Endothelial cell of hepatic sinusoid (primary cell): ENCODE measurements around the gene TMEM44.
"Not testable (repeated sequence)": the region's sequence is repeated elsewhere in the genome, so short reads cannot be mapped to it uniquely, and the experiment has no call there.

Experiments
- in situ Hi-C: cut with HindIII; loops from 2 replicates; pipeline ENCODE4 v1.10.0; 2017; ENCODE audit warnings: low sequenced_read_pairs

Gene TMEM44

DNA sequence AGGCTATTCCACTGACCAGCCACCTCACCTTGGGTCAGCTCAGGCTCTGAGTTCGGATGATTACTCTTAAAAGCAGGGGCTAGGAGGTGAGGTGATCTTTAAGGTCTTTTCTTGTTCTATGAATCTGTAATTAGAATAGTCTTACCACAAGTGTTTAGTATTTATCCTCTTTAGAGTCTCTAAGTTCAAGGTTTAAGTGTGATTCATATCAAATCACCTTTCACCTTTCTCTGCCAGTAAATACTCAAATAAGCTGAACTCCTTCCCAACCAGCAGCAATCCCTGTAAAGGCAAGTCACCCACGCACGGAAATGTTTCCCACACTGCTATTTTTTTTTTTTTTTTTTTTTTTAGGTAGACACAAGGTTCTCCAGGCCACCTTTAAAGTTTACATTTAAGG, 14.5 kb upstream of the TMEM44 start:
- in situ Hi-C loops = no loop called here

DNA sequence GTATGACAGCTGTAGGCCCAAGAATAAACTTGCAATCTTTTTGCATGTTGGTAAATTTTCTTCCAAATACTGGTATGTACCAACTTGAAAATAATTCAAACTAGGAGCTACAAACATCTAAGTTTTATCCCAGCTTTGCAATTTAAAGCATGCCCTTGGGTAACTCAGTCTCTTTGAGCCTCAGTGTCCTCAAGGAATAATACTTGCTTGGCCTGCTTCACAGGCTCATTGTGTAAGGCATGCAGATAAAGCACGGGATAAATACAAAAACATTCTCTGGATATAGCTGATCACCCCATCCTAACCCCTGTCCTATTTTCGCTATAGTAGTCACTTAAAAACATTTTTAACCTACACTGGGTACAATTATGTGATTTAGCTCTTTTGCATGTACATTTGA, 9.6 kb upstream of the TMEM44 start:
- in situ Hi-C loops = no loop called here

DNA sequence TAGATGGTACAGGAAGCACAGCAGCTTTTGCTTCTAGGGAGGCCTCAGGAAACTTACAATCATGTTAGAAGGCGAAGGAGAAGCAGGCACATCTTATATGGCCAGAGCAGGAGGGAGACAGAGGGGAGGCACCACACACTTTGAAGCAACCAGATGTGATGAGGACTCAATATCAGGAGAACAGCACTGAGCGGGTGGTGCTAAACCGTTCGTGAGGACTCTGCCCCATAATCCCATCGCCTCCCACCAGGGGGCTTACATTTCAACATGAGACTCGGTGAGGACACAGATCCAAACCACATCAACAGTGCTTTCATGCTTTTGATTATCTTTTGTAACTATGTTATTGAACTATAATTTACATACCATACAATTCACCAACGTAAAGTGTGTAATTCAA, 7.6 kb upstream of the TMEM44 start:
- in situ Hi-C loops = no loop called here

DNA sequence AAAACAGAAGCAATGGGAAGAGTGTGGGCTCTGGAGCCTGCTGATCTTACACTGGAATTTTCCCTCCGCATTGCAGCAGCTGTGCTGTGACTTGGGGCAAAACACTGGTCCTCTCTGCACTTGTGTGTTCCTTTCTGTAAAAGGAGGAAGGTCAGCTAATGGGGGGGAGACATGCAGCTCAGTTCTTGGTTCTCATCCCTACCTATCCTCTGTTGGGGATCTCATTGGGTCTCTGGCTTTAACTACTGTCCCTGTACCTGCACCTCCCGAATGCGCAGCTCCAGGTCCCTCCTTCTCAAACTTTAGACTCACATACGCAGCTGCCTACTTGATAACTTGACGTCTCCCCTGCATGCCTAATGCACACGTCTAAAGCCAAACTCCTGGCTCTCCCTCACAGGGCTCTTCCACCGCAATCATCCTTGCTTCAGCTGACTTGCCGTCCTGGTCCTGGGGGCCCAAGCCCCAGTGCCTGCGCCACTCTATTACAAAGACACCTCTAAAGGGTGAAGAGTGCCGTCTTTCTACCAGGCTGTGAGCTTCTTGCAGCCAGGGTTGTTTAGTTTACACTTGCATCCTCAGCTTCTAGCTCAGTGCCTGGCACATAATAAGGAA, 5.9 kb upstream of the TMEM44 start:
- in situ Hi-C loops = no loop called here

DNA sequence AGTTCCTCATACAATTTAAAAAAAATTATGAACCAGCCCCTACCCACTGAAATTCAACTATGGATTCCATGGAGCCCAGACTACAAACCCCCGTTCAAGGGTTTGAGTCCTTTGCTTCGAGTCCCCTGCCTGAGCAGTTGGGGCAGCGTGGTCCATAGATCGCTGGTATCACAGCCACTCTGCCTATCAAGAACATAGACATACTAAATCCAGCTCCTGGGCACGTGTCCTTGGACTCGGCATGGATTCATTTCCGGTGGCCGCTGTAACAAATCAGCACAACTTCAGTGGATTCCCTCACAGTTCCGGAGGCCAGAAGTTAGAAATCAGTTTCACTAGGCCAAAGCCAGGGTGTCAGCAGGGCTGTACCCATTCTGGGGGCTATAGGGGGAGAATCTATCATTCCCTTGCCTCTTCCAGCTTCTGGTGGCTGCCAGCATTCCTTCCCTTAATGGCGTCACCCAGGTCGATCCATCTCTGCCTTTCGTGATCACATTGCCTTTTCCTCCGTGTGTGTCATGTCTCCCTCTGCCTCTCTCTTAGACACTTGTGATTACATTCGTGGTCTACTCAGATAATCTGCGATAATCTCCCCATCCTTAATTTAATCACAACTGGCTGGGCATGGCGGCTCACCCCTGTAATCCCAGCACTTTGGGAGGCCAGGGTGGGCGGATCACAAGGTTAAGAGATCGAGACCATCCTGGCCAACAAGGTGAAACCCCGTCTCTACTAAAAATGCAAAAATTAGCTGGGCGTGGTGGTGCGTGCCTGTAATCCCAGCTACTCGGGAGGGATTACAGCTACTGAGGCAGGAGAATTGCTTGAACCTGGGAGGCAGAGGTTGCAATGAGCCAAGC, 4.6 kb upstream of the TMEM44 start:
- in situ Hi-C loops = no loop called here

DNA sequence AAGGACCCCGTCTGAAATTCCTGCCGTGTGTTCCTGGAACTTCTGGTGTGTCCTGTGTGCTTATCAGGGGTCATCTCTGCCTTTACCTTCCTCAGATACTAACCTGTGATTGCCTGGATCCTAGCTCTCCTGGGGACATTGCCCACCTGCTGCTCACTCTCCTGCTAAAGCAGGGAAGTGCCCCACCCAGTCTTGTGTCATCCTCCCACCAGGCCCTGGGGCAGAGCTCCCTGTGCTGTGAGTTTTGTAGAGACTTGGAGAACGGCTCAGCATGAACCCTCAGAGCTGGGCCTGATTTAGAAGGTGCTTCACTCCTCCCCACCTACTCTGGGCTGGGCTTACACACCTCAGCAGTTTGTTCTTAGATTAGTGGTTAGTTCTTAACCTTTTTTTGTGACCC, 3.8 kb upstream of the TMEM44 start:
- in situ Hi-C loops = no loop called here

DNA sequence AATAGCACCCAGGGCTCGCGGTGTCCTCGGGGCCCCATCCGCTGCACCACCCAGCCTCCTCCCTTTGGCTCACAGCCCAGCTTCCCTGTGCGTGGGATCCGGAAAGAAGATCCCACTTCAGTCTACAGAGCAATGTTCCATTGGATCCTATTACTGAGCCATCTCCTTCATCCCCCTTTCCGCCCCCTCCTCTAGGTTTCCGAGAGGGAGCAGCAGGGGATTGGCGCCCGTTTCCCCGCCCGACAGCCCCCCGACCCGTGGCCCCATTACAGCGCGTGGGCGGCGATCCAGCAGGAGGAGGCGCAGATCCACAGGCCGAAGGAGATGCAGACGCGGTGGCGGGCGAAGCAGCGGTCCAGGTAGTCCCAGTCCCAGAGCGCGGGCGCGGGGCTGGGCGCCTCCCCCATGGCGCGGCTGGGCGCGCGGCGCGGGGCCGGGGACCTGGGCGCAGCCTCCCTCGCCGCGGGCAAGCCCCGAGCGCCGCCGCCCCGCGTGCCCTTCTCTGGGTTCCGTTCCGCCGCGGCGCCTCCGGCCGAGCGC, 340 bp downstream of the TMEM44 start:
- in situ Hi-C loops = no loop called here

DNA sequence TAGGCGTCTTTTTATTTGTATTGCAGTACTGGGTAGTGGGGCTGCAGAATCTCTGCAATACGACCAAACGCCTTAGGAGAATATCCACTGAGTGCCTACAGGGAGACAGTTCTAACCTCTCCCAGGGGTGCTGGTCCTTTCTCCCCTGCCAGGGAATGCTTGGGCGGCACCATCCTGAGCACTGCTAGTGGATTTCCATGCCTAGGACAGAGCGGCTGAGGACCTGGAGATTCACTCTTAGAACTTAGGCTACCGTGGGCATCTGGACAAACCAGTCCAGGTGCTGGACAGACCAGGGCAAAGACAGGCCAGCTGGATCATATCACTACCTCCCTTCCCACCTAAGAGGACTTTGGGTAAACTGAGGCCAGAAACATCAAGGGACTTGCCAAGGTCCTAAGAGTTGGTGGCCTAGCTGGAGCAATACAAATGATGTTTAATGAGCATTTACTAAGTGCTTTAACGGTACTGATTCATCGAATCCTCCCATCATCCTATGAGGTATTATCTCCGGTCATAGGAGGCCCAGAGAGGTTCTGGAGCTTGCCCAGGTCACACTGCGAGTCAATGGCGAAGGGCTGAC, 902 bp downstream of the TMEM44 start:
- in situ Hi-C loops = no loop called here

DNA sequence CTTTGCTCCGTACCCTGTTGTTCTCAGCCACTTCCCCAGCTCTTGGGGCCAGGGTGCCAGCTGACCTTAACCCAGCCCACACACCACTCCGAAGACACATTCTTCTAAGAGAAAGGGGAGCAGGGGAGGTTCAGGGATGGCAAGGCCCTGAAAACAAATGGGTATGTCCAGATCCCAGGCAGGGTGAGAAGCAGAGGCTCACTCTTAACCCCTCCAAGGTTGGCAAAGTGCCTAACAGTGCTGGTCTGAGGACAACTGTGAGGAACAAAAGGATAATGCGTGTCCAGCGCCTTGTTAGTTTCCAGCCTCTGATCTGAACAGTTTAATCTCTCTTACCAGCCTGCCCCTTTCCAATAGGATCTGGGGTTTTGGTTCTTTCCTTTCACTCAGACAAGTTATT, 1.5 kb downstream of the TMEM44 start:
- in situ Hi-C loops = no loop called here

DNA sequence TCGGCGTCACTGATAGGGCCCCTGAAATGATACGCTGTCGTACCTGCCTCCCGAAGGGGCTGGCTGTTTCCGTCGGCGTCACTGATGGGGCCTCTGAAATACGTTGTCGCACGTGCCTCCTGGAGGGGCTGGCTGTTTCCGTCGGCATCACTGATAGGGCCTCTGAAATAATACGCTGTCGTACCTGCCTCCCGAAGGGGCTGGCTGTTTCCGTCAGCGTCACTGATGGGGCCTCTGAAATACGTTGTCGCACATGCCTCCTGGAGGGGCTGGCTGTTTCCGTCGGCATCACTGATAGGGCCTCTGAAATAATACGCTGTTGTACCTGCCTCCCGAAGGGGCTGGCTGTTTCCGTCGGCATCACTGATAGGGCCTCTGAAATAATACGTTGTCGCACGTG, 2.5 kb downstream of the TMEM44 start:
- in situ Hi-C loops = not testable (repeated sequence)

DNA sequence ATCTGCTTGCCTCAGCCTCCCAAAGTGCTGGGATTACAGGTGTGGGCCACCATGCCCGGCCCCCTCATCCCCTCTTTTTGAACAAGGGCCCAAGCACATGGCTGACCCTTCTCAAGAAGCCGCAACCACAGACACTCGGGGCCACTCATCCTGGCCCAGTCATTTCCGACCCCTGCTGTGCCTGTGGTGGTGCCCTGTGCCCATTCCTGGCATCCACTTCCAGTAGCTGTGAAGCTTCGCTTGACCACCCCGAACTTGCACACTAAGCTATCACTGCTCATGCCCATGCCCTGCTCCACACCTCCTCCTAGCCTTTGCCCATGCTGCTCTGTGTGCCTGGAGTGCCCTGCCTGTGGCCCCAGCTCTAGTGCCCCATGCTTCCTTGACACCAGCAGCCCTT, 8.3 kb downstream of the TMEM44 start:
- in situ Hi-C loops = no loop called here

DNA sequence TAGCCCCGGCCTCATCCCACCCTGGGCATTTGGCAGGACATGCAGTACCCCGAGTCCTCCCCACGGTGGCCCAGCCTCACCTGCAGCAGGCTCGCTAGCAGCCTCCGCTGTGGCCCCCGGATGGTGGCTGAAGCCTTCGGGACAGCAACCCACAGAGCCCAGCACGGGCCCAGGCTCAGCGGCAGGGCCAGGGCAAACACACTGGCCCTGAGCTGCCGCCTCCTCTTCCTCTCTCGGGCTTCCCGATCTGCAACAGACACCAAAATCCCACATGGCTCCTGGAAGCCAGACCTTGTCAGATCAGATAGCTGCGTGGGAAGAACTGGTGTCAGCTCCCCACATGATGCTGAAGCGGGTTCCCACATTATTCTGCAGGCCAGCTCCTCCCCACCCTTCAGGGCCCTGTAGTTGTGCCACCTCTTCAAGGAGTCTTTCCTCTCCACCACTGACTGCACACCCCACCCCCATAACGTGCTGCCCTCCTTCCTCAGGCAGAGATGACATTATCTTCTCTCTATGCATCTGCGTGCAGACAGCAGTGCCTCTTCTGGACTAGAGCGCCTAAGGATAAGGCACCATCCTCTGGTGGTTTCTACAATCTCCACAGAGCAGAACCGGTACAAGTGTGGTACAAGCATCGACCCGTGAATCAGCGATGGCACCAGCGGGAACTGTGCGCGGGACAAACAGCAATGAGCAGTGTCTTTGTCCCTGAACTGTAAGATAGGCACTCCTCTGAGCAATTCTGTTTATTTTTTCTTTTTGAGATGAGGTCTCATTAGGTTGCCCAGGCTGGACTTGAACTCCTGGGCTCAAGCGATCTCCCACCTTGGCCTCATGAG, 9.5 kb downstream of the TMEM44 start:
- in situ Hi-C loops = no loop called here

DNA sequence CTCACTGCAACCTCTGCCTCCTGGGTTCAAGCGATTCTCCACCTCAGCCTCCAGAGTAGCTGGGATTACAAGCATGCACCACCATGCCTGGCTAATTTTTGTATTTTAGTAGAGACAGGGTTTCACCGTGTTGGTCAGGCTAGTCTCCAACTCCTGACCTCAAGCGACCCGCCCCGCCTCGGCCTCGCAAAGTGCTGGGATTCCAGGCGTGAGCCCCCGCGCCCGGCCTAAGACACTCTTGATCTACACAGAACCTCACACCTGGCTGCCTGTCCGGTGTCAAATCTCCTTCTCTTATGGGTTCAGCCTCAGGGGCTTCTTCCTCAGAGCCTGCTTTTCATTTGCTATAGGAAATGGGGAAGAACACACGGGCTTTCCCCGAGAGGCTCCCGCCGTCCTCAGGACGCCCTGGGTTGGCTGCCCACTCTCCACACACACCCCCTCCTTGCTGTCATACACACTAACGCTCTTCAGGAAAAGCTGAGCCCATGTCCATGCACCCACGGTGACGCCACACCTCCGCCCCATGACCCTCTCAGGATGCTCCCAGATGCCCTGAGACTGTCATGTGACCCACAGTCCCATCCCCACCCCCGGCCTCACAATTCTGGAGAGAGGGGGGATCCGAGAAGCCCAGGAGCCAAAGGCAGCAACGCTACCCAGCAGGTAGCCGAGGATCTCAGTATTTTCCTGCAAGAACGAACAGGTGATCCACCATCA, 10.4 kb downstream of the TMEM44 start:
- in situ Hi-C loops = no loop called here

DNA sequence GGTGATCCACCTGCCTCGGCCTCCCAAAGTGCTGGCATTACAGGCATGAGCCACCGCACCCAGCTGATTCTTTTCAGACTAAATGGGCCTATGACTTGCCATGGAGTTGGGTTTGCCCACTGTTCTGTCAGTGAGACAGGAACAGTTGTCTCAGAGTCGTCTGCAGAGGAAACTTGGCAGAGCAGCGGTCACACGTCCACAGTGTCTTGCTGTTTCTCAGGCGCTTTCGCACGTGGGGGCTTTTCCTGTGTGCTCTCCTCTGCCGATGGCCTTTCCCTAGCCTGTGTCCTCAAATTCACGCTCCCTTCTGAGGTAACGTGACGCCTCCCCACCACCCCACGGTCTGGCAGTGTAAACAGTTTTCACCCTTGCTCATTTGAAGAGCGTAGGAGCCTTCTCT, 11.3 kb downstream of the TMEM44 start:
- in situ Hi-C loops = no loop called here

DNA sequence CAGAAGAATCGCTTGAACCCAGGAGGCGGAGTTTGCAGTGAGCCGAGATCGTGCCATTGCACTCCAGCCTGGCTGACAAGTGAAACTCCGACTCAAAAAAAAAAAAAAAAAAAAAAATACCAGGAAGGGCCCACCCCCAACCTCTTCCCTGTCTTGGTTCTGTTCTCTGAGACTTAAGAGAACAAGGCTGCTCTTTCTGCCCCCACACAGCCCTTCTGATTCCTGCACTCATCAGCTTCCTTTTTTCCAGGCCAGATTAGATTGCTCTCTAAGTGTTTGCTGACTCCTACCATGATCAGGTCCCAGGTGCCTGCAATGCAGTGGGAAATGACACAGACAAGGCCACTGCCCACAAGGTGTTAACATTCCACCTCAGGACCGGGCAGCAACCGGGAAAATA, 13.0 kb downstream of the TMEM44 start:
- in situ Hi-C loops = no loop called here

DNA sequence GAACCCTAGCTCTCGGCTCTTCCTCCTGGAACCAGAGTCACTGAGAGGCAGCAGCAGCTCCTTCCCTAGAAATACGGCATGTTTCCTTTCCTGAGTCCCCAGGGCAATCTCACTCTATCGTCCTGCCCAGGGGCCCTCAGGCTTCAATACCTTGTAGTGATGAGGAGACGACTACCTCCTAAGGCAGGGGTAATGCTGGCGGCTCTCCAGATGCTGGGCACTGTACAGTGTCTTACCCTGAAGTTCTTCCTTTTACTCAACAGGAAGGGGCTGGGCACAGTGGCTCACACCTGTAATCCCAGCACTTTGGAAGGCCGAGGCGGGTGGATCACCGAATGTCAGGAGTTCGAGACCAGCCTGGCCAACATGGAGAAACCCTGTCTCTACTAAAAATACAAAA, 13.5 kb downstream of the TMEM44 start:
- in situ Hi-C loops = no loop called here

DNA sequence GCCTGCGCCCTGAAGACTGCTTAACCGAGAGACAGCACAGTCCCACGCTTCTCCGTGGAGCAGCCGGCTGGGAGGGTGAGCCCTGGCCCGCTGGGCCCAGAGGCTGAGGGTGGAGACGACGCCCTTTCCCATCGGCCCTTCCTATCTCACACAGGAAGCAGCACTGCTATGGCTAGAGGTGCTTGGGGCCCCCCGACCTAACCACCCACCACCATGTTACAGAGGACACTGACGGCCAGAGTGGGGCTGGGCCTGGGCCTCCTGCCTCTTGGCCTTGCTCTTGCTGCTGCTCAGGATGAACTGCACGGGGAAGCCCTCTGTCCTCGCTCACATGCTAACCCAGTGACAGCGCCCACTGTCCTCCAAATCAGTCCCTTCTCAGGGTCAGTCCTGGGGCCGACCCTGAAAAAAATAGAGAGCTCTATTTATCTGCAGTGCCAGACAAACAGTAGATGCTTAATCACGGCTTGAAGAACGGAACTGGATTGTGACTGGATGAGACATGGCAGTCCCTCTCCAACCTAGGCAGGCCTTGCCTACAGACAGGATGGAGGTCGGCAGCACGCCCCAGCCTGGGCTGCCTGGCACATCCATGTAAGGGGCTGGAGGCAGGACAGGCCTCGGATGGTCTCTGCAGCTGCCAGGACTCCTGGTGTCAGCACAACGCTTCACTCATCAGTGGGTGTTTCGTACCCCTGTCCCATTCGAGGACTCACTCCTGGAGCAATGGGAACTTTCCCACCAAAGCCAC, 14.2 kb downstream of the TMEM44 start:
- in situ Hi-C loops = no loop called here

DNA sequence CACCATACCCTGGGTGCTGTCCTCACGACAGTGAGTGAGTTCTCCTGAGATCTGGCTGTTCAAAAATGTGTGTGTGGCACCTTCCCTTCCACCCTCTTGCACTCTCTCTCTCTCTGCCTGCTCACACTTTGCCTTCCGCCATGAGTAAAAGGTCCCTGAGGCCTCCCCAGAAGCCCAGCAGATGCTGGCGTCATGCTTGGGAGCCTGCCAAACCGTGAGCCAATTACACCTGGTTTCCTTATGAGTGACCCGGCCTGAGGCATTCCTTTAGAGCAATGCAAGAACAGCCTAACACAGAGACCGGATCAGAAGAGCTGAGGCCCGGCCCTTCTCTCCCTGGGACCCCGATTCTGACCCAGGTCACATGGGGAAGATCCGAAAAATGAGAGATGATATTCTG, 15.4 kb downstream of the TMEM44 start:
- in situ Hi-C loops = no loop called here

DNA sequence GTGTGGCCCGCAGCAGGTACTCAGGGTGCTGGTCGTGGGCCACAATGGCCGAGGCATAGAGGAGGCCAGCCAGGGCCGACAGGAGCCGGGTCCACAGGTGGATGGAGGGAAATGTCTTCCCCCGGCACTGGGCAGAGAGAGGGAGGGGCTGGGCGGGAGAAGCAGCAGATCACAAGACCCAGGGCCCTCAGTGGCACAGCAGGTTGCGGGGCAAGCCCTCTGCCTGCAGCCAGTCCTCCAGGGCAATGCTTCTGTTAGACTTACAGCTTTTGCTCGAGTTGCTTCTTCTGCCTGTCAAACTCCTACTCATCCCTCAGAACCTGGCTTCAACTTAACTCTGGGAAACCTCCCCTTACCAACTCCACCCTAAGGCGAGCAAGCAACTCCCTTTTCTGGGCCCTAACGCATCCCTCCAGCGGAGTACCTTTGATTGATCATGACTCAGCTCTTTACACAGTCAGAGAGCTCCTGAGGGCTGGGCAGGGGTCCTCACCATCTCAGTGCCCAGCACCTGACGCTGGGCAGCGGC, 16.0 kb downstream of the TMEM44 start:
- in situ Hi-C loops = no loop called here

DNA sequence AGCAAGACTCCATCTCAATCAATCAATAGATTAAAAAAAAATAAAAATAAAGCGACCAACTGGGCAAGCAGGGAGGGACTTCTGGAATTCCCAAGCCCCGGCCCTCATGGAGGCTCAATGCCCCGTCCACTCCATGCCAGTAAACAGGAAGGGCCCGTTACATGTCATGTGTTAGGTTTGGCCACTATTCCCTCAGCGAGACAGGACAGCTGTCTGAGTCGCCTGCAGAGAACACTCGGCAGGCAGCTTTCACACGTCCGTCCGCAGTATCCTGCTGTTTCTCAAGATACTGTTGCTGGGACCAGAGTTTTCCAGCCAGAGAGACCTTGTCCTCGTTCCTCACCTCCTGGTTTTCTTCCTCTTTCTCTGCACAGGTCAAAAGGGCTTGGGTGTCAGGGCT, 18.0 kb downstream of the TMEM44 start:
- in situ Hi-C loops = no loop called here
